Prostate gland (tissue), 2 donors: ENCODE results near the gene MAP3K9.

Experiments
- CTCF ChIP-seq, 4 experiments: fragments of 200-600 bp in 2 of 4; fragments of 450-650 bp in 2 of 4; sonication (generic) in 2 of 4; IDR thresholded peaks; 1 replicate in 3 of 4; 2 replicates in 1 of 4; pipeline ENCODE4 v1.5.1; 2016 to 2019; ENCODE audit warnings: antibody characterized with exemption in 4 of 4, mild to moderate bottlenecking in 2 of 4, moderate library complexity in 2 of 4
- POLR2A ChIP-seq: fragments of 450-650 bp; IDR thresholded peaks from one replicate; pipeline ENCODE4 v1.6.1; 2016; ENCODE audit warnings: antibody characterized with exemption, mild to moderate bottlenecking
- POLR2AphosphoS5 ChIP-seq: sonication (generic); formaldehyde crosslinking; IDR thresholded peaks from one replicate; pipeline ENCODE4 v1.6.1; 2017; ENCODE audit warnings: antibody characterized with exemption

GRCh38 chr14:70735043-70735442 is 74.3 kb downstream of the MAP3K9 start:
- TF ChIP-seq CTCF (IDR thresholded peaks at IDR 0.05) (no peak), POLR2AphosphoS5 (no peak), POLR2A (no peak)
